OCI-LY1 (cell line): ENCODE measurements around the gene ZIC1.

ENCODE experiments used
- H2AFZ ChIP-seq: fragments of 200-600 bp; sonication (generic), shearing (Covaris generic); 2 replicates; pipeline ENCODE4 v1.6.0; 2014; ENCODE audit warnings: antibody characterized with exemption, mild to moderate bottlenecking, low read length
- H3F3A ChIP-seq: fragments of 200-600 bp; sonication (generic), shearing (Covaris generic); 2 replicates; pipeline ENCODE4 v1.6.0; 2014; ENCODE audit warnings: mild to moderate bottlenecking, antibody characterized with exemption, low read length, moderate library complexity; ENCODE audit not compliant: insufficient read depth
- H3K27ac ChIP-seq: fragments of 200-600 bp; sonication (generic); 2 replicates; pipeline ENCODE4 v1.5.1; 2014; ENCODE audit warnings: low read length, mixed run types, mild to moderate bottlenecking, low read depth; ENCODE audit not compliant: poor library complexity, severe bottlenecking
- H3K27me3 ChIP-seq: fragments of 200-600 bp; sonication (generic); 2 replicates; pipeline ENCODE4 v1.6.0; 2014; ENCODE audit warnings: antibody characterized with exemption, mild to moderate bottlenecking, low read length, moderate library complexity; ENCODE audit not compliant: insufficient read depth
- H3K36me3 ChIP-seq: fragments of 200-600 bp; sonication (generic); 2 replicates; pipeline ENCODE4 v1.6.1; 2014; ENCODE audit warnings: mild to moderate bottlenecking, antibody characterized with exemption, low read length, moderate library complexity, mixed read lengths; ENCODE audit not compliant: insufficient read depth
- H3K4me1 ChIP-seq: fragments of 200-600 bp; sonication (generic); 2 replicates; pipeline ENCODE4 v1.5.1; 2014; ENCODE audit warnings: mild to moderate bottlenecking, low read length, moderate library complexity; ENCODE audit not compliant: insufficient read depth, severe bottlenecking
- H3K4me2 ChIP-seq: fragments of 200-600 bp; sonication (generic), shearing (Covaris generic); 2 replicates; pipeline ENCODE4 v1.6.1; 2014; ENCODE audit warnings: low read length
- H3K4me3 ChIP-seq: fragments of 200-600 bp; sonication (generic); 2 replicates; pipeline ENCODE4 v1.5.1; 2014; ENCODE audit warnings: low read length, low read depth, mild to moderate bottlenecking, mixed read lengths; ENCODE audit not compliant: poor library complexity, severe bottlenecking
- H3K79me2 ChIP-seq: fragments of 200-600 bp; shearing (Covaris generic); 2 replicates; pipeline ENCODE4 v1.6.1; 2016; ENCODE audit warnings: mixed run types, low read length, mixed read lengths; ENCODE audit not compliant: insufficient read depth
- H3K9ac ChIP-seq: fragments of 200-600 bp; sonication (generic), shearing (Covaris generic); 2 replicates; pipeline ENCODE4 v1.6.1; 2014; ENCODE audit warnings: mild to moderate bottlenecking, low read length, mixed read lengths
- H3K9me2 ChIP-seq: fragments of 200-600 bp; sonication (generic), shearing (Covaris generic); 2 replicates; pipeline ENCODE4 v1.6.1; 2014; ENCODE audit warnings: low read depth, mild to moderate bottlenecking, low read length, mixed read lengths
- H3K9me3 ChIP-seq: fragments of 200-600 bp; shearing (Covaris generic); 2 replicates; pipeline ENCODE4 v1.6.1; 2014; ENCODE audit warnings: low read length, mixed read lengths
- H4K20me1 ChIP-seq: fragments of 200-600 bp; sonication (generic), shearing (Covaris generic); 2 replicates; pipeline ENCODE4 v1.6.0; 2016; ENCODE audit warnings: mild to moderate bottlenecking, low read length; ENCODE audit not compliant: insufficient read depth
- EZH2 ChIP-seq: fragments of 200-600 bp; sonication (generic), shearing (Covaris generic); IDR thresholded peaks from 2 replicates; pipeline ENCODE4 v1.8.0; 2017; ENCODE audit warnings: borderline replicate concordance, mixed run types, mild to moderate bottlenecking, antibody characterized with exemption, low read length, moderate library complexity, mixed read lengths
- TF ChIP-seq, protein P1 (sequence below): fragments of 200-600 bp; sonication (generic), shearing (Covaris generic); IDR thresholded peaks from 2 replicates; pipeline ENCODE4 v1.5.1; 2017; ENCODE audit warnings: mild to moderate bottlenecking, antibody characterized with exemption, low read length, moderate library complexity, mixed read lengths

Gene ZIC1

DNA sequence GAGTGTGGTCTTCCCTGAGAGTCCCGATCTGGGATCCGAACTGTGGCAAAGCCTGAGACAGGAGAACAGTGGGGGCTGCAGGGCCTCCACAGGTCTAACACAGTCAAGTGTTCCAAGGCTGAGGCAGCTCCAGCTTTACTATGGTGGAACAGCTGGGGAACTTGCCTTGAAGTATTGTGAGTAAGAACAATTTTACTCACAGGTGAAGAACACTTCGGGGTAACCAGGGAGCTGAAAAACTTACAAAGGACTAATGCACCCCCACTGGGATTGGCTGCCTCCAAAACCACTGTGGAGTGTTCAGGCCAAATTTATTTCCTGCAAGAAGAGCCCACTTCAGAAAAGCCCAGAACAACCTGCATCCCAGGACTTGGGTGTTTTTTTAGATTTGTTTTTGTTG is 28.2 kb upstream of the ZIC1 start:
- Histone ChIP-seq H3K9ac (no peak overlapping the region), H2AFZ (no peak overlapping the region), H3K4me1 (no peaks in the 10 kb centered on the region), H3K9me3 (no peaks in the 10 kb centered on the region), H3K27ac (no peak overlapping the region), H3F3A (no peaks in the 10 kb centered on the region), H3K27me3 (no peaks in the 10 kb centered on the region; the same call in 1 of the 2 replicates), H3K9me2 (no peaks in the 10 kb centered on the region), H3K79me2 (no peaks in the 10 kb centered on the region), H4K20me1 (no peaks in the 10 kb centered on the region), H3K4me3 (no peak overlapping the region), H3K36me3 (no peaks in the 10 kb centered on the region), H3K4me2 (no peak overlapping the region)
- no peak for TF ChIP-seq EZH2
- TF ChIP-seq, protein P1, sequence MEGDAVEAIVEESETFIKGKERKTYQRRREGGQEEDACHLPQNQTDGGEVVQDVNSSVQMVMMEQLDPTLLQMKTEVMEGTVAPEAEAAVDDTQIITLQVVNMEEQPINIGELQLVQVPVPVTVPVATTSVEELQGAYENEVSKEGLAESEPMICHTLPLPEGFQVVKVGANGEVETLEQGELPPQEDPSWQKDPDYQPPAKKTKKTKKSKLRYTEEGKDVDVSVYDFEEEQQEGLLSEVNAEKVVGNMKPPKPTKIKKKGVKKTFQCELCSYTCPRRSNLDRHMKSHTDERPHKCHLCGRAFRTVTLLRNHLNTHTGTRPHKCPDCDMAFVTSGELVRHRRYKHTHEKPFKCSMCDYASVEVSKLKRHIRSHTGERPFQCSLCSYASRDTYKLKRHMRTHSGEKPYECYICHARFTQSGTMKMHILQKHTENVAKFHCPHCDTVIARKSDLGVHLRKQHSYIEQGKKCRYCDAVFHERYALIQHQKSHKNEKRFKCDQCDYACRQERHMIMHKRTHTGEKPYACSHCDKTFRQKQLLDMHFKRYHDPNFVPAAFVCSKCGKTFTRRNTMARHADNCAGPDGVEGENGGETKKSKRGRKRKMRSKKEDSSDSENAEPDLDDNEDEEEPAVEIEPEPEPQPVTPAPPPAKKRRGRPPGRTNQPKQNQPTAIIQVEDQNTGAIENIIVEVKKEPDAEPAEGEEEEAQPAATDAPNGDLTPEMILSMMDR = no peak

DNA sequence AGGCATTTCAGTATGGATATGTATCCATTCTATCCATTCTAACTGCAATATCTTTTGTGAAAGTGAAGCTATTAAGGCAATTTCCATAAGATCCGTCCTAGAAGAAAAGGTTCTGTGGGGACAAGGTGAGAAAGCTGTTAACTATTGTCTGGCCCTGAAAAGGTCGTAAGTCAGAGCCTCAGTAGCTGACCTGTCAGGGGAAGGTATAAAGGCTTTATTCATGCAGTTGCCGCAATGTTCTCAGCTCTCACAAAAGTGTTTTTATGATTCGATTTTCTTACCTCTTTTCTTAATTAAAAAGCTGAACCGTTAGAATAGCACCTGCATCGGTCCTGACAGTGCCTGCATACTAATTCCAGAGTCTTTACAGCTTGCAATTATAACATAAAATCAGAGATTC is 27.6 kb upstream of the ZIC1 start:
- Histone ChIP-seq H3K9ac (no peak overlapping the region), H3K9me2 (no peaks in the 10 kb centered on the region), H3K4me2 (no peak overlapping the region), H3K9me3 (no peaks in the 10 kb centered on the region), H2AFZ (no peak overlapping the region), H3K4me3 (no peak overlapping the region), H3K79me2 (no peaks in the 10 kb centered on the region), H3F3A (no peaks in the 10 kb centered on the region), H3K27me3 (no peaks in the 10 kb centered on the region; the same call in 1 of the 2 replicates), H4K20me1 (no peaks in the 10 kb centered on the region), H3K36me3 (no peaks in the 10 kb centered on the region), H3K4me1 (no peaks in the 10 kb centered on the region), H3K27ac (no peak overlapping the region)
- TF ChIP-seq, protein P1 = no peak
- TF ChIP-seq EZH2 = no peak

DNA sequence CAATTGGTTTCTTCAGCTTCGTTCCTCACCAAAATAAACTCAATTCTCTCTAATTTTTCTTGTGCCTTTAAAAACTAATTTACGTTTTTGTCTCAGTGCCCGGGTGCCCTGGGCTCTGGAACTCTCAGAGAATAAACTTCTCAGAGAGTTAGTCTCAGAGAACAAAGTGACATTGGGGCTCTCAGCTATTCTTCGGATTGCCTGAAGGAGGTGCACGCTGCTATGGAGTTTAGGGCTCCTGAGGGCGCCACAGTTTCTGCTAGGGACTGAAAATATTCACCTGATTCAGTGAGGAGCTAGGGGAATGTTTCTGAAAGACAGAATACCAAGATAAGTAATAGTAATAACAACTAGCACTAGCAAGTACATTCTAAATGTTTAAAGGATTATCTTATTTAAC is 25.5 kb upstream of the ZIC1 start:
- no peak overlapping the region for H3K27ac ChIP-seq
- H3K4me3 ChIP-seq = no peak overlapping the region
- H3K9me2 ChIP-seq = no peaks in the 10 kb centered on the region
- H3K79me2 ChIP-seq = no peaks in the 10 kb centered on the region
- H3K9ac ChIP-seq = no peak overlapping the region
- H3K4me2 ChIP-seq = no peak overlapping the region
- TF ChIP-seq, protein P1 = peak; percentile 59
- TF ChIP-seq EZH2 = no peak
- H3K9me3 ChIP-seq = no peaks in the 10 kb centered on the region
- H2AFZ ChIP-seq = no peak overlapping the region
- H3K27me3 ChIP-seq = no peaks in the 10 kb centered on the region; the same call in 1 of the 2 replicates
- H3K36me3 ChIP-seq = no peaks in the 10 kb centered on the region
- no peaks in the 10 kb centered on the region for H3K4me1 ChIP-seq
- no peaks in the 10 kb centered on the region for H4K20me1 ChIP-seq
- no peaks in the 10 kb centered on the region for H3F3A ChIP-seq
